HG03103 (cell line): Measurements from ENCODE around the gene NUAK2.

ENCODE experiments used
- ATAC-seq: cut with Tn5 transposase; IDR thresholded peaks from one replicate; pipeline ENCODE4 v1.9.1; 2021; ENCODE audit warnings: low read depth; ENCODE audit not compliant: unreplicated experiment

The NUAK2 gene

GRCh38 chr1:205348554-205349487 is 27.3 kb upstream of the NUAK2 start:
- ATAC-seq: no peak

GRCh38 chr1:205346956-205347574 is 25.5 kb upstream of the NUAK2 start:
- no peak for ATAC-seq

GRCh38 chr1:205345761-205346160 is 24.2 kb upstream of the NUAK2 start:
- ATAC-seq: no peak

GRCh38 chr1:205344066-205344928 is 22.8 kb upstream of the NUAK2 start:
- ATAC-seq: no peak

- ATAC-seq: no peak
Observed at GRCh38 chr1:205343431-205344065, 22.0 kb upstream of the NUAK2 start.

GRCh38 chr1:205342986-205343385 is 21.4 kb upstream of the NUAK2 start:
- ATAC-seq: no peak

GRCh38 chr1:205340676-205341075 is 19.1 kb upstream of the NUAK2 start:
- no peak for ATAC-seq

GRCh38 chr1:205339717-205340116 is 18.2 kb upstream of the NUAK2 start:
- peak; percentile 71 for ATAC-seq

- no peak for ATAC-seq
Observed at GRCh38 chr1:205339197-205339702, 17.7 kb upstream of the NUAK2 start.

- ATAC-seq: no peak
Observed at GRCh38 chr1:205338011-205338410, 16.5 kb upstream of the NUAK2 start.

- no peak for ATAC-seq
Observed at GRCh38 chr1:205337481-205337880, 15.9 kb upstream of the NUAK2 start.

GRCh38 chr1:205335692-205336091 is 14.1 kb upstream of the NUAK2 start:
- ATAC-seq: no peak

GRCh38 chr1:205332015-205332791 is 10.7 kb upstream of the NUAK2 start:
- no peak for ATAC-seq

- no peak for ATAC-seq
Observed at GRCh38 chr1:205330150-205330549, 8.6 kb upstream of the NUAK2 start.

- ATAC-seq: no peak
Observed at GRCh38 chr1:205329719-205330118, 8.2 kb upstream of the NUAK2 start.

- ATAC-seq: no peak
Observed at GRCh38 chr1:205328476-205328875, 6.9 kb upstream of the NUAK2 start.

GRCh38 chr1:205326812-205327466 is 5.4 kb upstream of the NUAK2 start:
- no peak for ATAC-seq

GRCh38 chr1:205325334-205325884 is 3.9 kb upstream of the NUAK2 start:
- no peak for ATAC-seq

GRCh38 chr1:205324781-205325180 is 3.2 kb upstream of the NUAK2 start:
- no peak for ATAC-seq
